ENCODE results near the gene PCBP3.

GRCh38 chr21:45636951-45637646 lies 6.4 kb upstream of the PCBP3 start:
- TF ChIP-seq, protein P1, sequence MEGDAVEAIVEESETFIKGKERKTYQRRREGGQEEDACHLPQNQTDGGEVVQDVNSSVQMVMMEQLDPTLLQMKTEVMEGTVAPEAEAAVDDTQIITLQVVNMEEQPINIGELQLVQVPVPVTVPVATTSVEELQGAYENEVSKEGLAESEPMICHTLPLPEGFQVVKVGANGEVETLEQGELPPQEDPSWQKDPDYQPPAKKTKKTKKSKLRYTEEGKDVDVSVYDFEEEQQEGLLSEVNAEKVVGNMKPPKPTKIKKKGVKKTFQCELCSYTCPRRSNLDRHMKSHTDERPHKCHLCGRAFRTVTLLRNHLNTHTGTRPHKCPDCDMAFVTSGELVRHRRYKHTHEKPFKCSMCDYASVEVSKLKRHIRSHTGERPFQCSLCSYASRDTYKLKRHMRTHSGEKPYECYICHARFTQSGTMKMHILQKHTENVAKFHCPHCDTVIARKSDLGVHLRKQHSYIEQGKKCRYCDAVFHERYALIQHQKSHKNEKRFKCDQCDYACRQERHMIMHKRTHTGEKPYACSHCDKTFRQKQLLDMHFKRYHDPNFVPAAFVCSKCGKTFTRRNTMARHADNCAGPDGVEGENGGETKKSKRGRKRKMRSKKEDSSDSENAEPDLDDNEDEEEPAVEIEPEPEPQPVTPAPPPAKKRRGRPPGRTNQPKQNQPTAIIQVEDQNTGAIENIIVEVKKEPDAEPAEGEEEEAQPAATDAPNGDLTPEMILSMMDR (IDR thresholded peaks at IDR 0.05; ENCODE audit: poor library complexity, severe bottlenecking): no peak
- no peak for TF ChIP-seq RAD21 (conservative IDR thresholded peaks at IDR 0.05)
- TF ChIP-seq TAF1 (IDR thresholded peaks at IDR 0.05; ENCODE audit: low read depth): no peak
- TF ChIP-seq POLR2AphosphoS5 (IDR thresholded peaks at IDR 0.05): no peak
- TF ChIP-seq REST (IDR thresholded peaks at IDR 0.05; ENCODE audit: borderline replicate concordance): no peak

All from neural cell (in vitro differentiated cells).